Ovary (tissue), 3 donors: ENCODE results near the gene CELA2A.

Experiments used
- POLR2A ChIP-seq: fragments of 450-650 bp; IDR thresholded peaks from one replicate; pipeline ENCODE4 v1.6.1; 2017; ENCODE audit warnings: antibody characterized with exemption, mild to moderate bottlenecking, moderate library complexity
- TF ChIP-seq, protein P1 (sequence below), 3 donors: fragments of 450-650 bp in 2 of 3; fragments of 200-600 bp in 1 of 3; IDR thresholded peaks; one replicate each; pipeline versions ENCODE4 v1.5.1 to v1.8.0; 2016 to 2022; ENCODE audit warnings: antibody characterized with exemption in 3 of 3, mild to moderate bottlenecking in 1 of 3
- donor health status: DM: no; HTN: no; CAD: no.

- TF ChIP-seq POLR2A, result no peak
- TF ChIP-seq, protein P1, sequence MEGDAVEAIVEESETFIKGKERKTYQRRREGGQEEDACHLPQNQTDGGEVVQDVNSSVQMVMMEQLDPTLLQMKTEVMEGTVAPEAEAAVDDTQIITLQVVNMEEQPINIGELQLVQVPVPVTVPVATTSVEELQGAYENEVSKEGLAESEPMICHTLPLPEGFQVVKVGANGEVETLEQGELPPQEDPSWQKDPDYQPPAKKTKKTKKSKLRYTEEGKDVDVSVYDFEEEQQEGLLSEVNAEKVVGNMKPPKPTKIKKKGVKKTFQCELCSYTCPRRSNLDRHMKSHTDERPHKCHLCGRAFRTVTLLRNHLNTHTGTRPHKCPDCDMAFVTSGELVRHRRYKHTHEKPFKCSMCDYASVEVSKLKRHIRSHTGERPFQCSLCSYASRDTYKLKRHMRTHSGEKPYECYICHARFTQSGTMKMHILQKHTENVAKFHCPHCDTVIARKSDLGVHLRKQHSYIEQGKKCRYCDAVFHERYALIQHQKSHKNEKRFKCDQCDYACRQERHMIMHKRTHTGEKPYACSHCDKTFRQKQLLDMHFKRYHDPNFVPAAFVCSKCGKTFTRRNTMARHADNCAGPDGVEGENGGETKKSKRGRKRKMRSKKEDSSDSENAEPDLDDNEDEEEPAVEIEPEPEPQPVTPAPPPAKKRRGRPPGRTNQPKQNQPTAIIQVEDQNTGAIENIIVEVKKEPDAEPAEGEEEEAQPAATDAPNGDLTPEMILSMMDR (IDR thresholded peaks at IDR 0.05), result no peak
Observed at GRCh38 chr1:15515022-15515663, 58.6 kb downstream of the CELA2A start.
